Hematopoietic multipotent progenitor cell treated with erythropoietin and hydrocortisone succinate and interleukin-3 and kit ligand, for 15 days (in vitro differentiated cells): ENCODE results near the gene MYL12A.

Experiments
- DNase-seq: peaks from one replicate; pipeline ENCODE4 v3.0.0-alpha.2; 2015; ENCODE audit warnings: low spot score

Gene MYL12A

GRCh38 chr18:3283253-3283863 lies 35.8 kb downstream of the MYL12A start:
- DNase-seq = no peak

GRCh38 chr18:3283908-3284307 lies 36.3 kb downstream of the MYL12A start:
- no peak for DNase-seq

- no peak for DNase-seq
Observed at GRCh38 chr18:3284501-3284900, 36.9 kb downstream of the MYL12A start.

GRCh38 chr18:3286159-3286558 lies 38.6 kb downstream of the MYL12A start:
- DNase-seq = no peak

DNA sequence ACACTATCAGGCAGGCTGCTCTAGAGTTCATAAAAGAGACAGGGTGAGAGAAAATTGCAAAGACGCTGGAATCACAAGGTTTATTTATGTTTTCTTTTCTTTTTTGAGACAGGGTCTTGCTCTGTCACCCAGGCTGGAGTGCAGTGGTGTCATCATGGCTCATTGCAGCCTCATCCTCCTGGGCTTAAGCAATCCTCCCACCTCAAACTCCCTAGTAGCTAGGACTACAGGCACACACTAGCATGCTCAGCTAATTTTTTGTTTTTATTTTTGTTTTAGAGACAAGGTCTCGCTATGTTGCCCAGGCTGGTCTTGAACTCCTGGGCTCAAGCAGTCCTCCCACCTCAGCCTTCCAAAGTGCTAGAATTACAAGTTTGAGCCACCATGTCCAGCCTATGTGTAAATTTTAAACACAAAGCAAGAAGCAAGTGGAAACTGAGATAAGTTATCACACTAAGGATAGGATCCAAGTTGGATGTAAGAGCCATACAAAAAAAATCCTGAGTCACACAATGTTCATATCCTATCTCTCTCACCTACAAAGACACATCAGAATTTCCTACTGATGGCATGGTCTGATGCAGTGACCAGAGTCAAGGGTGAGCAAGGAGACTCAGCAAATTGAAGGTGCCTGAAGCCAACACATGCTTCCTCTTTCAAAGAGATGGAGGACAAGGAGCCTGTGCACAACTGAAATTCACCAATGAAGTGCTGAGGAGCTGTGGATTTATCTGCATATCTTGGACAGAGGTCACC lies 45.8 kb downstream of the MYL12A start:
- no peak for DNase-seq

DNA sequence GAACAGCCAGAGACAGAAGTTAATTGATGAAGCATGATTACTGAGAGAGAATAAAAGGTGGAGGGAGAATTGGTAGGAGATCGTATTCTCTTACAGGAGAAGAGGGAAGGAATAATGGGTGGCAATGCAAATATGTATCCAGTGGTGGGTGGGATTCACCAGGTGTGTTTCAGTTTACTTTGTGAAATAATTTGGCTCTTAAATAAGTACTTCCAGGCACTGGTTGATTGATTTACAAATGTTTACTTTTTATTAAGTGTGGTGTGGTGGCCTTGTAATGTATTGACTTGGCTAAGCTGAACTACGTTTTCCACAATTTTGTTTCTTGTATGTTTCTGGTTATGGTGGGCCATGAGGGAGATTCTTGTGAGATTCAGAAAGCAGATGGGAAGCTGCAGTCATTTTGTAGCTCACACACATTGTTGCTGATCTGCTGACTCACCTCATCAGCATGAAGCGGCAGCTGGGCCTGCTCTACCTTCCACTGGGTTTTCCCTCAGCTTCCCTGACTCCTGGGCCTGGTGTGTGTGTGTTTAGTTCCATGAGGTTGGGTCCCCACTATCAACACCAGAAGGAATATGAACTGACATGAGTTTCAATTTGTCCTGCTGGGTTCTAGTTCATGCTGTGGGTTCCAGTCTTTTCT lies 47.0 kb downstream of the MYL12A start:
- no peak for DNase-seq

- peak; percentile 89 for DNase-seq
Observed at GRCh38 chr18:3297025-3297984, 49.7 kb downstream of the MYL12A start.

DNA sequence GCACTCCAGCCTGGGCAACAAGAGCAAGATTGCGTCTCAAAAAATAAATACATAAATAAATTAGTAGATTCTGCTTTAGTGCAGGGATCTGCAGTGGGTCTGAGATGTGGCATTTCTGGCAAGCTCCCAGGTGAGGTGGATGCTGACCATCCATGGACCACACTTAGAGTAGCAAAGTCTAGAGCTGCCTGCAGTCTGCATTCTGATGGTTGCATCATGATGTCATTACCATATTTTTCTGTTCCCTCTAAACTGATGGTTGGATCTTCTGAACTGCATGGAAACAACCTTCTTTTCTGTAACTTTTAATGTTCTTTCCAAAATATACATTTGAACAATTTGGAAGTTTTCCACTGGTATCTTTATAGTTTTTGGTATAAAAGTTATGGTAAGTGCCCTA lies 57.2 kb downstream of the MYL12A start:
- no peak for DNase-seq

GRCh38 chr18:3305354-3305762 lies 57.8 kb downstream of the MYL12A start:
- DNase-seq = no peak
